Neural progenitor cell (in vitro differentiated cells): ENCODE measurements around the gene BMP7.

ENCODE experiments used
- EZH2 ChIP-seq: fragments of 200-600 bp; sonication (generic); IDR thresholded peaks from 2 replicates; pipeline ENCODE4 v1.6.1; 2017; ENCODE audit warnings: antibody characterized with exemption, mild to moderate bottlenecking, moderate library complexity
- TF ChIP-seq, protein P1 (sequence below): fragments of 200-600 bp; sonication (generic); IDR thresholded peaks from 2 replicates; pipeline ENCODE4 v1.5.1; 2017; ENCODE audit warnings: antibody characterized with exemption, mild to moderate bottlenecking

DNA sequence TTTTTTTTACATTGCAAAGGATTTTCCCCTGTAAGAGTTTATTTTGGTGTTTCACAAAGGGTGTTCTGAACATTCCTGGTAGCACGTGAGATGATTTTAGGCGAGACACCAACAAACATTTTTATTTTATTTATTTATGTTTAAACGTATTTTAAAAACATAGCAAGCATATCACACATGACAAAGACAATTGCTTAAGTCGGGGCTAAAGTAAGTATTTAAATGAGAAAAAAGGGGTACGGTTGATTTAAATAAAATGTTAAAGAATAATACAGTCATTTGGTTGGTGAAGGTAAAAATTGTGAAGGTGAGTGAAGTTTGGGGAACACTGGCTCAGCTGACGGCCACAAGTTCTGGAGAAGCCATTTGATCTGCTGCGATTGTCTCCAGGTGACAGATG, 129.7 kb downstream of the BMP7 start:
- TF ChIP-seq, protein P1, sequence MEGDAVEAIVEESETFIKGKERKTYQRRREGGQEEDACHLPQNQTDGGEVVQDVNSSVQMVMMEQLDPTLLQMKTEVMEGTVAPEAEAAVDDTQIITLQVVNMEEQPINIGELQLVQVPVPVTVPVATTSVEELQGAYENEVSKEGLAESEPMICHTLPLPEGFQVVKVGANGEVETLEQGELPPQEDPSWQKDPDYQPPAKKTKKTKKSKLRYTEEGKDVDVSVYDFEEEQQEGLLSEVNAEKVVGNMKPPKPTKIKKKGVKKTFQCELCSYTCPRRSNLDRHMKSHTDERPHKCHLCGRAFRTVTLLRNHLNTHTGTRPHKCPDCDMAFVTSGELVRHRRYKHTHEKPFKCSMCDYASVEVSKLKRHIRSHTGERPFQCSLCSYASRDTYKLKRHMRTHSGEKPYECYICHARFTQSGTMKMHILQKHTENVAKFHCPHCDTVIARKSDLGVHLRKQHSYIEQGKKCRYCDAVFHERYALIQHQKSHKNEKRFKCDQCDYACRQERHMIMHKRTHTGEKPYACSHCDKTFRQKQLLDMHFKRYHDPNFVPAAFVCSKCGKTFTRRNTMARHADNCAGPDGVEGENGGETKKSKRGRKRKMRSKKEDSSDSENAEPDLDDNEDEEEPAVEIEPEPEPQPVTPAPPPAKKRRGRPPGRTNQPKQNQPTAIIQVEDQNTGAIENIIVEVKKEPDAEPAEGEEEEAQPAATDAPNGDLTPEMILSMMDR, result no peak
- TF ChIP-seq EZH2, result no peak
